HepG2 (cell line): Measurements from ENCODE around the gene FBXL12. TPM values are rescaled to one million over a fixed set of nuclear protein-coding genes. Genes with fewer than 3 reads are reported as not detected.

Experiments used
- ATAC-seq: fragments of 200-7000 bp; cut with Tn5 transposase; 3 replicates; pipeline ENCODE4 v1.9.1; 2020; ENCODE audit warnings: mild to moderate bottlenecking, moderate library complexity
- BruUV-seq: library from RNA; stranded (reverse); fragments of 400-500 nt; replicated peaks from 2 replicates; lab custom pipeline; 2021; lab: Mats Ljungman, UMichigan
- CTCF ChIA-PET: fragments of 300-600 bp; formaldehyde crosslinking; extraction: SDS; loops from one replicate; lab custom pipeline; 2021; ENCODE audit warnings: low total read pairs, inconsistent platforms, low intra/inter-chr PET ratio; lab: Yijun Ruan, JAX
- POLR2A ChIA-PET: fragments of 350-600 bp; sonication (Branson Sonifier 250); formaldehyde crosslinking; loops from one replicate; lab custom pipeline; 2020; ENCODE audit warnings: antibody characterized with exemption, inconsistent platforms; lab: Yijun Ruan, JAX
- DNase-seq: peaks from one replicate; pipeline ENCODE4 v3.0.0-alpha.2; 2015; ENCODE audit warnings: low spot score
- FAIRE-seq: peaks from 3 replicates; lab custom pipeline; 2011; peaks lifted over from hg19 to GRCh38; lab: Jason Lieb, UNC
- H2AFZ ChIP-seq: one replicate; pipeline ENCODE4 v1.6.1; 2011; ENCODE audit warnings: low read length, inconsistent platforms
- H3K27ac ChIP-seq: fragments of 300-600 bp; 3 replicates; pipeline ENCODE4 v1.8.0; 2011; ENCODE audit warnings: mixed run types, mild to moderate bottlenecking, mixed read lengths, low read length, inconsistent platforms; ENCODE audit not compliant: insufficient read depth; ENCODE audit errors: extremely low read length
- H3K27me3 ChIP-seq, 2 experiments: fragments of 200-600 bp in 1 of 2; 2 replicates in 1 of 2; 3 replicates in 1 of 2; pipeline versions ENCODE4 v1.6.0 to v1.8.0; 2011; ENCODE audit warnings: low read length in 2 of 2, mild to moderate bottlenecking in 2 of 2, moderate library complexity in 2 of 2, inconsistent platforms in 1 of 2; ENCODE audit not compliant: insufficient read depth in 2 of 2, control insufficient read depth in 1 of 2
- H3K36me3 ChIP-seq, 2 experiments: fragments of 200-600 bp in 1 of 2; replicated peaks in 1 of 2; 2 replicates in 1 of 2; 3 replicates in 1 of 2; pipeline versions ENCODE4 v1.5.1 to v1.8.0; 2011; ENCODE audit warnings: low read length in 2 of 2, inconsistent platforms in 1 of 2; ENCODE audit not compliant: insufficient read depth in 2 of 2, control insufficient read depth in 1 of 2
- H3K4me1 ChIP-seq: 2 replicates; pipeline ENCODE4 v1.5.1; 2012; ENCODE audit warnings: low read length, inconsistent platforms; ENCODE audit not compliant: insufficient read depth
- H3K4me2 ChIP-seq: 2 replicates; pipeline ENCODE4 v1.6.0; 2011; ENCODE audit warnings: low read depth, low read length, inconsistent platforms
- H3K4me3 ChIP-seq, 3 experiments: fragments of 200-600 bp in 1 of 3; sonication (generic), shearing (Covaris generic) in 1 of 3; replicated peaks in 1 of 3; 2 replicates each; pipeline ENCODE4 v1.5.1; 2011 to 2016; ENCODE audit warnings: low read length in 3 of 3, inconsistent platforms in 2 of 3, low read depth in 2 of 3, mild to moderate bottlenecking in 2 of 3, control low read depth in 1 of 3, mixed read lengths in 1 of 3; ENCODE audit not compliant: insufficient read depth in 1 of 3
- H3K79me2 ChIP-seq: one replicate; pipeline ENCODE4 v1.6.1; 2011; ENCODE audit warnings: low read length, inconsistent platforms; ENCODE audit not compliant: insufficient read depth
- H3K9ac ChIP-seq: 2 replicates; pipeline ENCODE4 v1.6.0; 2011; ENCODE audit warnings: mild to moderate bottlenecking, low read depth, low read length, inconsistent platforms; ENCODE audit not compliant: insufficient read depth
- H3K9me3 ChIP-seq: 2 replicates; pipeline ENCODE4 v1.5.1; 2012; ENCODE audit warnings: mild to moderate bottlenecking, low read length
- H4K20me1 ChIP-seq: 2 replicates; pipeline ENCODE4 v1.6.0; 2011; ENCODE audit warnings: inconsistent platforms, mild to moderate bottlenecking, low read length, moderate library complexity; ENCODE audit not compliant: insufficient read depth
- CEBPG ChIP-seq: IDR thresholded peaks from 2 replicates; pipeline ENCODE4 v1.6.1; 2016
- ERF ChIP-seq: IDR thresholded peaks from 2 replicates; pipeline ENCODE4 v1.6.1; 2018; ENCODE audit warnings: missing biosample characterization, missing genetic modification reagents
- FUBP1 ChIP-seq: sonication (generic); formaldehyde crosslinking; IDR thresholded peaks from 2 replicates; pipeline ENCODE4 v1.5.1; 2020; ENCODE audit warnings: missing genetic modification reagents, mild to moderate bottlenecking, borderline replicate concordance
- MZF1 ChIP-seq: sonication (generic); formaldehyde crosslinking; IDR thresholded peaks from 2 replicates; pipeline ENCODE4 v1.8.1; 2023; ENCODE audit warnings: mild to moderate bottlenecking, missing genetic modification reagents, borderline replicate concordance
- TBX2 ChIP-seq: sonication (generic); formaldehyde crosslinking; IDR thresholded peaks from 2 replicates; pipeline ENCODE4 v1.5.0; 2020; ENCODE audit warnings: missing genetic modification reagents, mild to moderate bottlenecking, borderline replicate concordance
- TEAD3 ChIP-seq: optimal IDR thresholded peaks from 2 replicates; pipeline ENCODE3; 2016; ENCODE audit warnings: borderline replicate concordance
- ZC3H13 ChIP-seq: sonication (generic); formaldehyde crosslinking; IDR thresholded peaks from 2 replicates; pipeline ENCODE4 v1.8.1; 2023; ENCODE audit warnings: mild to moderate bottlenecking, missing genetic modification reagents, moderate library complexity
- ZFY ChIP-seq: sonication (generic); formaldehyde crosslinking; IDR thresholded peaks from 2 replicates; pipeline ENCODE4 v1.4.0; 2020; ENCODE audit warnings: missing genetic modification reagents
- ZNF180 ChIP-seq: sonication (generic); formaldehyde crosslinking; IDR thresholded peaks from 2 replicates; pipeline ENCODE4 v1.4.0; 2020; ENCODE audit warnings: low read depth, missing genetic modification reagents, borderline replicate concordance
- ZNF33A ChIP-seq: sonication (generic); formaldehyde crosslinking; IDR thresholded peaks from 2 replicates; pipeline ENCODE4 v1.5.1; 2020; ENCODE audit warnings: missing genetic modification reagents, mild to moderate bottlenecking, moderate library complexity, borderline replicate concordance
- ZNF446 ChIP-seq: sonication (generic); formaldehyde crosslinking; IDR thresholded peaks from 2 replicates; pipeline ENCODE4 v1.5.0; 2020; ENCODE audit warnings: mild to moderate bottlenecking, missing genetic modification reagents
- ZNF562 ChIP-seq: sonication (generic); formaldehyde crosslinking; IDR thresholded peaks from 2 replicates; pipeline ENCODE4 v1.8.0; 2022; ENCODE audit warnings: missing genetic modification reagents, borderline replicate concordance
- ZNF776 ChIP-seq: sonication (generic); formaldehyde crosslinking; IDR thresholded peaks from 2 replicates; pipeline ENCODE4 v1.4.0; 2020; ENCODE audit warnings: mild to moderate bottlenecking, missing genetic modification reagents
- ZNF883 ChIP-seq: sonication (generic); formaldehyde crosslinking; IDR thresholded peaks from 2 replicates; pipeline ENCODE4 v1.5.1; 2020; ENCODE audit warnings: mild to moderate bottlenecking, missing genetic modification reagents; ENCODE audit errors: not compliant biosample characterization
- ZSCAN22 ChIP-seq: sonication (generic); formaldehyde crosslinking; IDR thresholded peaks from 2 replicates; pipeline ENCODE4 v1.4.0; 2020; ENCODE audit warnings: mild to moderate bottlenecking, missing genetic modification reagents
- WGBS: methylation state at CpG from one replicate; pipeline ENCODE4 v1.1.6; 2017; ENCODE audit warnings: low lambda C conversion rate; 5-methylcytosine and 5-hydroxymethylcytosine counted together
- in situ Hi-C: cut with HindIII; loops from 2 replicates; pipeline ENCODE4 v1.10.0; 2017; ENCODE audit warnings: low pct_unique_long_range_greater_than_20kb; ENCODE audit not compliant: extremely low pct_ligation_motif_present
- intact Hi-C: fragments of 100-400 bp; cut with micrococcal nuclease; formaldehyde crosslinking; loops from one replicate; pipeline ENCODE4 v1.10.0; 2022; ENCODE audit not compliant: unreplicated experiment
- polyA plus RNA-seq, 8 experiments: library from polyadenylated mRNA; depleted of rRNA in 3 of 8; stranded (reverse) in 7 of 8; unstranded in 1 of 8; fragments of >200 nt; fragmentation: Illumina TruSeq in 4 of 8; extraction: Trizol in 4 of 8; gene quantifications; 2 replicates each; pipeline versions ENCODE4 v1.2.1 to v1.2.3, GENCODE V29; 2011 to 2016; ENCODE audit warnings: low read depth in 4 of 8, missing spikeins in 1 of 8, mixed read lengths in 1 of 8; ENCODE audit not compliant: insufficient read depth in 1 of 8
- total RNA-seq, 5 experiments: library from RNA; depleted of rRNA; stranded (reverse); fragments of >200 nt; fragmentation: Illumina TruSeq; extraction: Trizol; gene quantifications; 2 replicates each; pipeline ENCODE4 v1.2.3, GENCODE V29; 2016; ENCODE audit warnings: low read depth in 1 of 5
- TF ChIP-seq, protein P1 (sequence below): conservative IDR thresholded peaks from 2 replicates; pipeline ENCODE4 v1.6.1; 2018; ENCODE audit warnings: missing genetic modification reagents
- TF ChIP-seq, protein P2 (sequence below): sonication (generic); formaldehyde crosslinking; IDR thresholded peaks from 2 replicates; pipeline ENCODE4 v1.4.0; 2020; ENCODE audit warnings: mild to moderate bottlenecking, missing genetic modification reagents

The FBXL12 gene
- total and polyA plus RNA-seq, 2 of the 13 experiments (the other 11 are each of a cell fraction or from before 2014, with no cell fraction given) = 20.4 to 23.1 TPM

- CTCF ChIA-PET = no interaction called here
- in situ Hi-C loops (loop anchor here (25.0 kb wide), 1 partner anchor 650 kb away; the partner anchor contains the start of genes OR7G3 and ZNF317), intact Hi-C loops (no loop called here)
- Histone ChIP-seq H3K79me2 (no peaks in the 10 kb centered on the region), H3K4me3 (0 out of 6 replicates have a peak overlapping the region, but pooled peaks of 1 of the 3 experiments have one; percentile 90), H3K36me3 (no peaks in the 10 kb centered on the region), H4K20me1 (no peaks in the 10 kb centered on the region), H3K4me2 (peak overlapping the region; percentile 64), H3K27me3 (no peaks in the 10 kb centered on the region), H2AFZ (no peak overlapping the region), H3K27ac (no peak overlapping the region), H3K9ac (no peak overlapping the region), H3K4me1 (peaks cover 42% of the 10 kb centered on the region), H3K9me3 (no peaks in the 10 kb centered on the region)
- FAIRE-seq (no peak), ATAC-seq (no peak), DNase-seq (no peak)
- POLR2A ChIA-PET = no interaction called here
- TF ChIP-seq ZNF883 (CRISPR knock-in tag) (peak; percentile 43), FUBP1 (no peak), ZNF562 (CRISPR knock-in tag) (no peak)
- WGBS = 99% methylated on average over 8 of the region's 8 CpGs
- BruUV-seq = no TSS peak
These were observed 32.1 kb downstream of the FBXL12 start for GRCh38 chr19:9786819-9787218.

DNA sequence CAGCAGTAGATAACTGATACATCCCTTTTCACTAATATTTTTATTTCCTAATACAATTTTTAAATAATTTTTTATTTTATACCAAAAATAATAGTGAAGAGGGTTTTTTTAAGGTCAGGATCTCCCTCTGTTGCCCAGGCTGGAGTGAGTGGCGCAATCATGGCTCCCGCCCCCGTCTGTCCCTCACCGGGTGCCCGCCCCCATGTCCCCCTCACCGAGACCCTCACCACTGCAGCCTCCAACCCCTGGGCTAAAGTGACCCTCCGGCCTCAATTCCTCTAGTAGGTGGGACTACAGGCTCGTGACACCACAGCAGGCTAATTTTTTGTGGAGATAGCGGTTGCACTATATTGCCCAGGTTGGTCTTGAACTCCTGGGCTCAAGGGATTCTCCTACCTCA, 32.5 kb downstream of the FBXL12 start:
- CTCF ChIA-PET = no interaction called here
- POLR2A ChIA-PET = no interaction called here
- Histone ChIP-seq H3K4me1 (peaks cover 42% of the 10 kb centered on the region), H2AFZ (no peak overlapping the region), H3K27me3 (no peaks in the 10 kb centered on the region), H3K4me2 (peak overlapping the region; percentile 64), H3K9me3 (no peaks in the 10 kb centered on the region), H3K27ac (peak overlapping the region; percentile 85), H3K9ac (peak overlapping the region; percentile 61; the same call in 1 of the 2 replicates), H3K36me3 (no peaks in the 10 kb centered on the region), H4K20me1 (no peaks in the 10 kb centered on the region), H3K79me2 (no peaks in the 10 kb centered on the region), H3K4me3 (peak overlapping the region; percentile 74 to 90 (median 80))
- 37% methylated on average over 8 of the region's 9 CpGs for whole genome bisulfite sequencing
- no peak for FAIRE-seq
- in situ Hi-C loops = loop anchor here (25.0 kb wide), 1 partner anchor 649 kb away; the partner anchor contains the start of genes OR7G3 and ZNF317
- no TSS peak for BruUV-seq
- no peak for DNase-seq
- intact Hi-C loops = no loop called here
- ATAC-seq = no peak
- TF ChIP-seq TEAD3 (CRISPR knock-in tag) (no peak), ERF (CRISPR knock-in tag) (no peak), ZNF446 (CRISPR knock-in tag) (0 out of 2 replicates have a peak, but pooled peaks have one; percentile 7), ZC3H13 (CRISPR knock-in tag) (no peak), ZNF180 (CRISPR knock-in tag) (no peak), MZF1 (no peak), ZSCAN22 (no peak), ZFY (CRISPR knock-in tag) (no peak), ZNF776 (0 out of 2 replicates have a peak, but pooled peaks have one; percentile 17), TBX2 (CRISPR knock-in tag) (no peak), ZNF33A (CRISPR knock-in tag) (no peak), CEBPG (CRISPR knock-in tag) (no peak)
- TF ChIP-seq, protein P1, sequence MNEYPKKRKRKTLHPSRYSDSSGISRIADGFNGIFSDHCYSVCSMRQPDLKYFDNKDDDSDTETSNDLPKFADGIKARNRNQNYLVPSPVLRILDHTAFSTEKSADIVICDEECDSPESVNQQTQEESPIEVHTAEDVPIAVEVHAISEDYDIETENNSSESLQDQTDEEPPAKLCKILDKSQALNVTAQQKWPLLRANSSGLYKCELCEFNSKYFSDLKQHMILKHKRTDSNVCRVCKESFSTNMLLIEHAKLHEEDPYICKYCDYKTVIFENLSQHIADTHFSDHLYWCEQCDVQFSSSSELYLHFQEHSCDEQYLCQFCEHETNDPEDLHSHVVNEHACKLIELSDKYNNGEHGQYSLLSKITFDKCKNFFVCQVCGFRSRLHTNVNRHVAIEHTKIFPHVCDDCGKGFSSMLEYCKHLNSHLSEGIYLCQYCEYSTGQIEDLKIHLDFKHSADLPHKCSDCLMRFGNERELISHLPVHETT (CRISPR knock-in tag) = no peak
- TF ChIP-seq, protein P2, sequence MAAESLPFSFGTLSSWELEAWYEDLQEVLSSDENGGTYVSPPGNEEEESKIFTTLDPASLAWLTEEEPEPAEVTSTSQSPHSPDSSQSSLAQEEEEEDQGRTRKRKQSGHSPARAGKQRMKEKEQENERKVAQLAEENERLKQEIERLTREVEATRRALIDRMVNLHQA (CRISPR knock-in tag) = no peak
